Endodermal cell (in vitro differentiated cells): ENCODE measurements around the gene OR2B2. TPM values are rescaled to one million over a fixed set of nuclear protein-coding genes. Genes with fewer than 3 reads are reported as not detected.
"Not testable (repeated sequence)": the region's sequence is repeated elsewhere in the genome, so short reads cannot be mapped to it uniquely, and the experiment has no call there.

Source experiments
- DNase-seq: peaks from one replicate; pipeline ENCODE4 v3.0.0-alpha.2; 2017
- H3K27ac ChIP-seq: 2 replicates; pipeline ENCODE4 v1.5.1; 2013; ENCODE audit warnings: mild to moderate bottlenecking, low read depth, low read length, moderate library complexity
- H3K27me3 ChIP-seq: 2 replicates; pipeline ENCODE4 v1.6.1; 2013; ENCODE audit warnings: mild to moderate bottlenecking, low read length, moderate library complexity; ENCODE audit not compliant: insufficient read depth, control insufficient read depth, poor library complexity, severe bottlenecking
- H3K36me3 ChIP-seq: 2 replicates; pipeline ENCODE4 v1.7.0; 2013; ENCODE audit warnings: mild to moderate bottlenecking, low read length, moderate library complexity; ENCODE audit not compliant: control insufficient read depth, insufficient read depth
- H3K4me1 ChIP-seq: one replicate; pipeline ENCODE4 v1.7.0; 2013; ENCODE audit warnings: low read length; ENCODE audit not compliant: control insufficient read depth, insufficient read depth
- H3K4me3 ChIP-seq: 2 replicates; pipeline ENCODE4 v1.5.1; 2013; ENCODE audit warnings: mild to moderate bottlenecking, low read length, moderate library complexity
- H3K9ac ChIP-seq: 2 replicates; pipeline ENCODE4 v1.6.1; 2013; ENCODE audit warnings: mild to moderate bottlenecking, low read length, moderate library complexity; ENCODE audit not compliant: poor library complexity, severe bottlenecking; ENCODE audit errors: extremely low read depth
- H3K9me3 ChIP-seq: 2 replicates; pipeline ENCODE4 v1.6.1; 2013; ENCODE audit warnings: mild to moderate bottlenecking, low read length, moderate library complexity; ENCODE audit not compliant: control insufficient read depth
- H3K27ac Mint-ChIP-seq: 2 replicates; pipeline ENCODE4 v1.8.0; 2020; ENCODE audit warnings: mixed read lengths
- H3K27me3 Mint-ChIP-seq: 2 replicates; pipeline ENCODE4 v1.8.0; 2021; ENCODE audit warnings: mild to moderate bottlenecking, mixed read lengths; ENCODE audit not compliant: insufficient read depth
- H3K36me3 Mint-ChIP-seq: 2 replicates; pipeline ENCODE4 v1.8.0; 2020; ENCODE audit warnings: low read depth, mixed read lengths
- H3K4me1 Mint-ChIP-seq: 2 replicates; pipeline ENCODE4 v1.8.0; 2020; ENCODE audit warnings: mixed read lengths
- H3K4me3 Mint-ChIP-seq: 2 replicates; pipeline ENCODE4 v1.8.0; 2020; ENCODE audit warnings: mild to moderate bottlenecking, moderate library complexity, mixed read lengths
- H3K9me3 Mint-ChIP-seq: 2 replicates; pipeline ENCODE4 v1.8.0; 2020; ENCODE audit warnings: mild to moderate bottlenecking, mixed read lengths
- WGBS, 2 experiments: methylation state at CpG; one replicate each; pipeline versions ENCODE4 v1.1.5 to v1.1.7; 2013; ENCODE audit warnings: missing lambda C conversion rate in 2 of 2, mixed read lengths in 1 of 2; ENCODE audit not compliant: insufficient coverage in 1 of 2, insufficient read length in 1 of 2; 5-methylcytosine and 5-hydroxymethylcytosine counted together
- total RNA-seq, 2 donors: library from RNA; stranded (reverse); fragmentation: NEBNext Ultra II Directional in 1 of 2; extraction: Animal tissue kit (Norgen Biotek cat#: 25700) in 1 of 2; gene quantifications; 2 replicates in 1 of 2; 3 replicates in 1 of 2; pipeline ENCODE4 v1.2.1, GENCODE V29; 2021
- TF ChIP-seq, protein P1 (sequence below): fragments of 200-600 bp; sonication (generic); conservative IDR thresholded peaks from 2 replicates; pipeline ENCODE4 v1.5.0; 2021; ENCODE audit warnings: antibody characterized with exemption, mild to moderate bottlenecking

The OR2B2 gene
- total RNA-seq, 2 donors from 2014 or later = not detected

DNA sequence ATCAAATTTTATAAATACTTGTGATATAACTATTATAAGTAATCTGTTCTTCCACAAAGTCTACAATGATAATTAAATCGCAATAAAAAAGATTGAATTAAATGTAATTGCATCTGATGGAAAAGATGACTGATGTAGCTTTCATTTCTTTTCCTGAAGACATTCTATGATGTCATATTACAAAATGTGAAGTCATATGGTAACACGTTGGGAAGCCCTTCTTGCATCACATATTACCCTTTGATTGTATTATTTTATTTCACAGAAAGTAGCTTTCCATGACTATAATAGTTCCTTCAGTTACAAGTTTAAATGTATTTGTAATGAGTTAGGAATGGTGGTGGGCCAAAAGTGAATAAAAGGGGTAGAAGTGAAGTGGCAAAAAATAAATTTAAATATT is 19.0 kb upstream of the OR2B2 start:
- TF ChIP-seq, protein P1, sequence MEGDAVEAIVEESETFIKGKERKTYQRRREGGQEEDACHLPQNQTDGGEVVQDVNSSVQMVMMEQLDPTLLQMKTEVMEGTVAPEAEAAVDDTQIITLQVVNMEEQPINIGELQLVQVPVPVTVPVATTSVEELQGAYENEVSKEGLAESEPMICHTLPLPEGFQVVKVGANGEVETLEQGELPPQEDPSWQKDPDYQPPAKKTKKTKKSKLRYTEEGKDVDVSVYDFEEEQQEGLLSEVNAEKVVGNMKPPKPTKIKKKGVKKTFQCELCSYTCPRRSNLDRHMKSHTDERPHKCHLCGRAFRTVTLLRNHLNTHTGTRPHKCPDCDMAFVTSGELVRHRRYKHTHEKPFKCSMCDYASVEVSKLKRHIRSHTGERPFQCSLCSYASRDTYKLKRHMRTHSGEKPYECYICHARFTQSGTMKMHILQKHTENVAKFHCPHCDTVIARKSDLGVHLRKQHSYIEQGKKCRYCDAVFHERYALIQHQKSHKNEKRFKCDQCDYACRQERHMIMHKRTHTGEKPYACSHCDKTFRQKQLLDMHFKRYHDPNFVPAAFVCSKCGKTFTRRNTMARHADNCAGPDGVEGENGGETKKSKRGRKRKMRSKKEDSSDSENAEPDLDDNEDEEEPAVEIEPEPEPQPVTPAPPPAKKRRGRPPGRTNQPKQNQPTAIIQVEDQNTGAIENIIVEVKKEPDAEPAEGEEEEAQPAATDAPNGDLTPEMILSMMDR = no peak
- Histone ChIP-seq H3K9me3 (no peaks in the 10 kb centered on the region), H3K27ac (no peak overlapping the region), H3K9ac (no peak overlapping the region), H3K4me3 (no peak overlapping the region), H3K4me1 (no peaks in the 10 kb centered on the region), H3K27me3 (no peaks in the 10 kb centered on the region), H3K36me3 (no peaks in the 10 kb centered on the region)
- Mint-ChIP-seq H3K27me3 (peaks cover 1% of the 10 kb centered on the region), H3K4me1 (no peaks in the 10 kb centered on the region), H3K27ac (no peak overlapping the region), H3K4me3 (no peak overlapping the region), H3K9me3 (peaks cover 15% of the 10 kb centered on the region), H3K36me3 (no peaks in the 10 kb centered on the region)
- no peak for DNase-seq
- 94% methylated on average over 2 of the region's 2 CpGs; no CpG with 5 or more reads in 1 of the 2 experiments for WGBS, 2 experiments

DNA sequence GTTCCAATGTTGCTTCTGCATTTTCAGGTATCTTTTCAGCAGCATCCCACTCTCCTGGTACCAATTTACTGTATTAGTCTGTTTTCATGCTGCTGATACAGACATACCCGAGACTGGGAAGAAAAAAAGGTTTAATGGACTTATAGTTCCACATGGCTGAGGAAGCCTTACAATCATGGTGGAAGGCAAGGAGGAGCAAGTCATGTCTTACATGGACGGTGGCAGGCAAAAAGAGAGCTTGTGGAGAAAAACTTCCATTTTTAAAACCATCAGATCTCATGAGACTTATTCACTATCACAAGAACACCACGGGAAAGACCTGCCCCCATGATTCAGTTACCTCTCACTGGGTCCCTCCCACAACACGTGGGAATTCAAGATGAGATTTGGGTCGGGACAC is 17.7 kb upstream of the OR2B2 start:
- H3K9me3 Mint-ChIP-seq = peaks cover 15% of the 10 kb centered on the region
- not testable (repeated sequence) for DNase-seq, H3K9me3 ChIP-seq, H3K27me3 Mint-ChIP-seq, H3K4me1 Mint-ChIP-seq, H3K4me3 Mint-ChIP-seq, H3K27ac ChIP-seq, H3K9ac ChIP-seq, H3K4me3 ChIP-seq, H3K27ac Mint-ChIP-seq, H3K36me3 ChIP-seq, H3K27me3 ChIP-seq, H3K4me1 ChIP-seq, H3K36me3 Mint-ChIP-seq
- 87 to 89% methylated on average over 3 to 5 of the region's 5 CpGs for WGBS, 2 experiments

DNA sequence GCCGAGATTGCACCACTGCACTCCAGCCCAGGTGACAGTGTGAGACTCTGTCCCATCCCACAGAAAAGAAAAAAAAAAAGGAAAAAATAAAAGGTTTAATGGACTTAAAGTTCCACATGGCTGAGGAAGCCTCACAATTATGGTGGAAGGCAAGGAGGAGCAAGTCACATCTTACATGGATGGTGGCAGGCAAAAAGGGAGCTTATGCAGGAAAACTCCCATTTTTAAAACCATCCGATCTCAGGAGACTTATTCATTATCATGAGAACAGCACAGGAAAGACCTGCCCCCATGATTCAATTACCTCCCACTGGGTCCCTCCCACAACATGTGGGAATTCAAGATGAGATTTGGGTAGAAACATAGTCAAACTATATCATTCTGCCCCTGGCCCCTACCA is 15.8 kb upstream of the OR2B2 start:
- H3K4me3 Mint-ChIP-seq, H3K36me3 ChIP-seq, H3K9me3 ChIP-seq, H3K4me3 ChIP-seq, H3K4me1 ChIP-seq, H3K9ac ChIP-seq, H3K27ac Mint-ChIP-seq, DNase-seq, H3K27ac ChIP-seq, H3K4me1 Mint-ChIP-seq, H3K27me3 ChIP-seq, H3K36me3 Mint-ChIP-seq: not testable (repeated sequence)
- Mint-ChIP-seq H3K9me3 (peaks cover 15% of the 10 kb centered on the region), H3K27me3 (peaks cover 11% of the 10 kb centered on the region)
- 81 to 100% methylated on average over 1 to 2 of the region's 2 CpGs for WGBS, 2 experiments

DNA sequence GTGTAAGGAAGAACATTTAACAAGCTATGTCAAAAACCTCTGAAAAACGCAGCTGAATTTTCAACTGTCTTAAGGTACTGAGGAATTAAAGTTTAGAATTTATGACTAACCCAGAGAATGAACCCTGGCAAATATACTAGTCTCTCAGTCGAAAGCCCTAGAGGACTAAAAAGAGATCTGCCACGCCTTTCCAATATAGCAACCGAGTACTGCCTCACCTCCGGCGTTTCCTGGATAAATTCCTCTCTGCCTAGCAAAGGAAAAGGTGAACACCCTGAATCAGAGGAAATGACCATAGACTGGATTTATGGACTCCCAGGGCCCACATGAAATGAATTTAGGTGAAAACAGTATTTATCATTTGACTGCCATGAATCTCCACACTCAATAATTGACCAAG is 12.0 kb upstream of the OR2B2 start:
- Histone ChIP-seq H3K9me3 (no peaks in the 10 kb centered on the region), H3K27ac (no peak overlapping the region), H3K4me1 (no peaks in the 10 kb centered on the region), H3K4me3 (no peak overlapping the region), H3K9ac (no peak overlapping the region), H3K27me3 (peaks cover 3% of the 10 kb centered on the region), H3K36me3 (no peaks in the 10 kb centered on the region)
- TF ChIP-seq, protein P1 = no peak
- Mint-ChIP-seq H3K27me3 (peaks cover 12% of the 10 kb centered on the region), H3K27ac (no peak overlapping the region), H3K9me3 (peaks cover 8% of the 10 kb centered on the region), H3K4me3 (no peak overlapping the region), H3K36me3 (no peaks in the 10 kb centered on the region), H3K4me1 (no peaks in the 10 kb centered on the region)
- no peak for DNase-seq
- WGBS, 2 experiments = 90 to 94% methylated on average over 6 of the region's 6 CpGs
